A172 (cell line): ENCODE data around the gene LETM1. TPM values are rescaled to one million over a fixed set of nuclear protein-coding genes. Genes with fewer than 3 reads are reported as not detected.

Source experiments
- DNase-seq: peaks from one replicate; pipeline ENCODE4 v3.0.0-alpha.2; 2015; ENCODE audit warnings: low spot score
- total RNA-seq: library from RNA; depleted of rRNA; stranded (reverse); fragments of >200 nt; shearing (Covaris generic); gene quantifications from 2 replicates; pipeline ENCODE4 v1.2.3, GENCODE V29; 2014

Gene LETM1
- total RNA-seq, 1 experiment from 2014 or later = 55.6 TPM

GRCh38 chr4:1795299-1796195 is 60.4 kb downstream of the LETM1 start:
- DNase-seq = no peak

- no peak for DNase-seq
Observed at GRCh38 chr4:1794809-1795298, 61.1 kb downstream of the LETM1 start.

- no peak for DNase-seq
Observed at GRCh38 chr4:1793940-1794808, 61.8 kb downstream of the LETM1 start.

GRCh38 chr4:1793496-1793840 is 62.5 kb downstream of the LETM1 start:
- no peak for DNase-seq

- DNase-seq = no peak
Observed at GRCh38 chr4:1792832-1793495, 63.0 kb downstream of the LETM1 start, which contains the start of gene FGFR3. Gene FGFR3 (plus strand): TSS chr4:1793293. CDS start chr4:1793935, 642 bp downstream.

- DNase-seq = no peak
Observed at GRCh38 chr4:1792158-1792831, 63.7 kb downstream of the LETM1 start.

GRCh38 chr4:1790005-1790404 is 66.0 kb downstream of the LETM1 start:
- DNase-seq = no peak

- no peak for DNase-seq
Observed at GRCh38 chr4:1789552-1789951, 66.4 kb downstream of the LETM1 start.

- DNase-seq = no peak
Observed at GRCh38 chr4:1788254-1788973, 67.5 kb downstream of the LETM1 start.

- DNase-seq = no peak
Observed at GRCh38 chr4:1787411-1788077, 68.4 kb downstream of the LETM1 start.

- DNase-seq = no peak
Observed at GRCh38 chr4:1786544-1787362, 69.2 kb downstream of the LETM1 start.

- DNase-seq = no peak
Observed at GRCh38 chr4:1785592-1785991, 70.4 kb downstream of the LETM1 start.

- no peak for DNase-seq
Observed at GRCh38 chr4:1784789-1785591, 71.0 kb downstream of the LETM1 start.

GRCh38 chr4:1784395-1784788 is 71.6 kb downstream of the LETM1 start:
- no peak for DNase-seq

GRCh38 chr4:1783970-1784369 is 72.0 kb downstream of the LETM1 start:
- no peak for DNase-seq

GRCh38 chr4:1783015-1783414 is 72.9 kb downstream of the LETM1 start:
- no peak for DNase-seq

- DNase-seq = no peak
Observed at GRCh38 chr4:1780435-1780834, 75.5 kb downstream of the LETM1 start.

GRCh38 chr4:1779588-1780382 is 76.2 kb downstream of the LETM1 start:
- no peak for DNase-seq
